HUES48 (cell line): ENCODE results near the gene BLTP1.
A peak's percentile ranks its signal among the peaks of the same experiment; 100 is the strongest.
"Not testable (repeated sequence)": the region's sequence is repeated elsewhere in the genome, so short reads cannot be mapped to it uniquely, and the experiment has no call there.

ENCODE experiments used
- H3K27ac ChIP-seq: one replicate; pipeline ENCODE4 v1.7.0; 2013; ENCODE audit warnings: low read depth, low read length, inconsistent platforms
- H3K27me3 ChIP-seq: 2 replicates; pipeline ENCODE4 v1.6.1; 2013; ENCODE audit warnings: mild to moderate bottlenecking, low read length; ENCODE audit not compliant: control insufficient read depth, insufficient read depth
- H3K36me3 ChIP-seq: 2 replicates; pipeline ENCODE4 v1.6.1; 2013; ENCODE audit warnings: low read length; ENCODE audit not compliant: control insufficient read depth, insufficient read depth
- H3K4me1 ChIP-seq: 2 replicates; pipeline ENCODE4 v1.6.1; 2013; ENCODE audit warnings: mild to moderate bottlenecking, low read length; ENCODE audit not compliant: control insufficient read depth, insufficient read depth
- H3K4me3 ChIP-seq: 2 replicates; pipeline ENCODE4 v1.5.1; 2013; ENCODE audit warnings: mild to moderate bottlenecking, low read depth, low read length
- H3K9ac ChIP-seq: 2 replicates; pipeline ENCODE4 v1.6.1; 2013; ENCODE audit warnings: mild to moderate bottlenecking, low read depth, low read length, moderate library complexity
- H3K9me3 ChIP-seq: 2 replicates; pipeline ENCODE4 v1.6.1; 2013; ENCODE audit warnings: low read length; ENCODE audit not compliant: control insufficient read depth, insufficient read depth

The BLTP1 gene

GRCh38 chr4:122151982-122152710 is at the start of gene BLTP1:
TSS of gene BLTP1 (plus strand) at chr4:122152331. CDS start at chr4:122170648, 18,317 bp downstream.
- Histone ChIP-seq H3K4me1 (peaks cover 5% of the 10 kb centered on the region; the same call in 1 of the 2 replicates), H3K9me3 (no peaks in the 10 kb centered on the region), H3K9ac (peak within 1 kb of the TSS; percentile 69), H3K27me3 (no peaks in the 10 kb centered on the region), H3K36me3 (peaks cover 23% of the 10 kb centered on the region), H3K4me3 (peak within 1 kb of the TSS; percentile 89), H3K27ac (peak within 1 kb of the TSS; percentile 83)

- Histone ChIP-seq H3K9me3 (no peaks in the 10 kb centered on the region), H3K27me3 (peaks cover 33% of the 10 kb centered on the region), H3K4me1 (peaks cover 22% of the 10 kb centered on the region), H3K36me3 (no peaks in the 10 kb centered on the region), H3K9ac (no peak overlapping the region), H3K4me3 (no peak overlapping the region), H3K27ac (no peak overlapping the region)
These were observed 47.9 kb upstream of the BLTP1 start for GRCh38 chr4:122104184-122104583.

- H3K4me3 ChIP-seq: no peak overlapping the region
- no peak overlapping the region for H3K27ac ChIP-seq
- H3K36me3 ChIP-seq: no peaks in the 10 kb centered on the region
- no peaks in the 10 kb centered on the region for H3K4me1 ChIP-seq
- H3K27me3 ChIP-seq: 0 out of 2 replicates have a peak, but pooled peaks cover 8% of the 10 kb centered on the region
- no peaks in the 10 kb centered on the region for H3K9me3 ChIP-seq
- H3K9ac ChIP-seq: no peak overlapping the region
These were observed 44.5 kb upstream of the BLTP1 start for GRCh38 chr4:122107680-122108079.

- H3K27me3 ChIP-seq, H3K9ac ChIP-seq, H3K4me1 ChIP-seq, H3K4me3 ChIP-seq, H3K9me3 ChIP-seq, H3K36me3 ChIP-seq, H3K27ac ChIP-seq: not testable (repeated sequence)
These were observed 41.8 kb upstream of the BLTP1 start for GRCh38 chr4:122110304-122110703.

- Histone ChIP-seq H3K27ac (no peak overlapping the region), H3K36me3 (no peaks in the 10 kb centered on the region), H3K4me3 (no peak overlapping the region), H3K9me3 (no peaks in the 10 kb centered on the region), H3K27me3 (no peaks in the 10 kb centered on the region), H3K4me1 (no peaks in the 10 kb centered on the region), H3K9ac (no peak overlapping the region)
These were observed 34.4 kb upstream of the BLTP1 start for GRCh38 chr4:122117743-122118142.

- H3K9me3 ChIP-seq: no peaks in the 10 kb centered on the region
- H3K4me1 ChIP-seq: no peaks in the 10 kb centered on the region
- H3K27ac ChIP-seq: no peak overlapping the region
- no peaks in the 10 kb centered on the region for H3K36me3 ChIP-seq
- no peak overlapping the region for H3K4me3 ChIP-seq
- H3K27me3 ChIP-seq: no peaks in the 10 kb centered on the region
- H3K9ac ChIP-seq: no peak overlapping the region
These were observed 33.9 kb upstream of the BLTP1 start for GRCh38 chr4:122118243-122118642.

- H3K9ac ChIP-seq: no peak overlapping the region
- H3K36me3 ChIP-seq: no peaks in the 10 kb centered on the region
- H3K4me3 ChIP-seq: no peak overlapping the region
- H3K9me3 ChIP-seq: no peaks in the 10 kb centered on the region
- no peaks in the 10 kb centered on the region for H3K27me3 ChIP-seq
- H3K4me1 ChIP-seq: no peaks in the 10 kb centered on the region
- no peak overlapping the region for H3K27ac ChIP-seq
These were observed 32.4 kb upstream of the BLTP1 start for GRCh38 chr4:122119739-122120138.

GRCh38 chr4:122121593-122121992 is 30.5 kb upstream of the BLTP1 start:
- Histone ChIP-seq H3K9ac (no peak overlapping the region), H3K36me3 (no peaks in the 10 kb centered on the region), H3K27ac (no peak overlapping the region), H3K4me3 (no peak overlapping the region), H3K4me1 (no peaks in the 10 kb centered on the region), H3K9me3 (no peaks in the 10 kb centered on the region), H3K27me3 (no peaks in the 10 kb centered on the region)

GRCh38 chr4:122122083-122122482 is 30.0 kb upstream of the BLTP1 start:
- H3K9ac ChIP-seq: no peak overlapping the region
- no peak overlapping the region for H3K4me3 ChIP-seq

GRCh38 chr4:122129061-122129460 is 23.1 kb upstream of the BLTP1 start:
- Histone ChIP-seq H3K36me3 (no peaks in the 10 kb centered on the region), H3K9me3 (no peaks in the 10 kb centered on the region), H3K27ac (no peak overlapping the region), H3K9ac (no peak overlapping the region), H3K4me1 (no peaks in the 10 kb centered on the region), H3K4me3 (no peak overlapping the region), H3K27me3 (no peaks in the 10 kb centered on the region)

More at GRCh38 chr4:122122083-122122482, 30.0 kb upstream of the BLTP1 start:
- Histone ChIP-seq H3K4me1 (no peaks in the 10 kb centered on the region), H3K27ac (no peak overlapping the region), H3K9me3 (no peaks in the 10 kb centered on the region), H3K36me3 (no peaks in the 10 kb centered on the region), H3K27me3 (no peaks in the 10 kb centered on the region)

GRCh38 chr4:122131562-122132157 is 20.5 kb upstream of the BLTP1 start:
- Histone ChIP-seq H3K4me1 (no peaks in the 10 kb centered on the region), H3K27me3 (no peaks in the 10 kb centered on the region), H3K27ac (no peak overlapping the region), H3K9ac (no peak overlapping the region), H3K4me3 (no peak overlapping the region), H3K36me3 (no peaks in the 10 kb centered on the region), H3K9me3 (no peaks in the 10 kb centered on the region)
